Natural killer cell (primary cell): ENCODE results near the gene SULT1C3. TPM values are rescaled to one million over a fixed set of nuclear protein-coding genes. Genes with fewer than 3 reads are reported as not detected.

ENCODE experiments used
- ATAC-seq, 3 donors: fragments of 150-1000 bp in 2 of 3; fragments of 200-7000 bp in 1 of 3; cut with Tn5 transposase; 1 replicate in 1 of 3; 2 replicates in 2 of 3; pipeline ENCODE4 v1.10.0; 2021; ENCODE audit warnings: mild to moderate bottlenecking in 2 of 3, moderate library complexity in 2 of 3
- DNase-seq, 2 donors: peaks; one replicate each; pipeline versions ENCODE4 v3.0.0 to v3.0.0-alpha.2; 2013 to 2021; ENCODE audit warnings: mixed read lengths in 1 of 2
- H3K27ac ChIP-seq: one replicate; pipeline ENCODE4 v1.5.1; 2013; ENCODE audit warnings: mild to moderate bottlenecking, low read length
- H3K27me3 ChIP-seq: one replicate; pipeline ENCODE4 v1.6.1; 2013; ENCODE audit warnings: low read length; ENCODE audit not compliant: control insufficient read depth, insufficient read depth
- H3K36me3 ChIP-seq: one replicate; pipeline ENCODE4 v1.6.1; 2013; ENCODE audit warnings: low read length; ENCODE audit not compliant: control insufficient read depth, insufficient read depth
- H3K4me1 ChIP-seq: one replicate; pipeline ENCODE4 v1.6.1; 2013; ENCODE audit warnings: low read length; ENCODE audit not compliant: control insufficient read depth, insufficient read depth
- H3K4me3 ChIP-seq: one replicate; pipeline ENCODE4 v1.5.1; 2013; ENCODE audit warnings: low read length
- H3K9me3 ChIP-seq: one replicate; pipeline ENCODE4 v1.6.1; 2013; ENCODE audit warnings: low read length; ENCODE audit not compliant: control insufficient read depth, insufficient read depth
- H3K27ac Mint-ChIP-seq, 2 donors: one replicate each; pipeline ENCODE4 v1.8.0; 2022; ENCODE audit warnings: mild to moderate bottlenecking in 2 of 2, mixed read lengths in 2 of 2, moderate library complexity in 1 of 2
- H3K27me3 Mint-ChIP-seq, 2 donors: one replicate each; pipeline ENCODE4 v1.8.0; 2022; ENCODE audit warnings: low read depth in 2 of 2, mixed read lengths in 2 of 2
- H3K36me3 Mint-ChIP-seq: one replicate; pipeline ENCODE4 v1.8.0; 2022; ENCODE audit warnings: mixed read lengths
- H3K4me1 Mint-ChIP-seq, 2 donors: one replicate each; pipeline ENCODE4 v1.8.0; 2022; ENCODE audit warnings: mixed read lengths in 2 of 2
- H3K4me3 Mint-ChIP-seq: one replicate; pipeline ENCODE4 v1.8.0; 2022; ENCODE audit warnings: mild to moderate bottlenecking, moderate library complexity, mixed read lengths
- H3K9me3 Mint-ChIP-seq, 2 donors: one replicate each; pipeline ENCODE4 v1.8.0; 2022; ENCODE audit warnings: mixed read lengths in 2 of 2
- CTCF ChIP-seq: fragments of 200-600 bp; IDR thresholded peaks from one replicate; pipeline ENCODE4 v1.8.0; 2022; ENCODE audit warnings: antibody characterized with exemption
- WGBS: methylation state at CpG from one replicate; pipeline ENCODE4 v1.1.7; 2013; ENCODE audit warnings: missing lambda C conversion rate; ENCODE audit not compliant: insufficient coverage; 5-methylcytosine and 5-hydroxymethylcytosine counted together
- intact Hi-C: fragments of 100-400 bp; cut with micrococcal nuclease; formaldehyde crosslinking; loops from one replicate; pipeline ENCODE4 v1.14.2; 2022
- total RNA-seq, 4 donors: library from RNA; stranded (reverse); fragments of 120-200 nt in 1 of 4; gene quantifications; one replicate each; pipeline versions ENCODE4 v1.2.3 to v1.2.4, GENCODE V29; 2013 to 2022

The SULT1C3 gene
- total RNA-seq, 3 donors from 2014 or later (not counting 1 experiment from before 2014, with no cell fraction given) = not detected

- no peaks in the 10 kb centered on the region for H3K9me3 Mint-ChIP-seq
- no peak overlapping the region for H3K27ac Mint-ChIP-seq
- peaks cover 4 to 16% of the 10 kb centered on the region in 2 donors for H3K27me3 Mint-ChIP-seq
- intact Hi-C loops = no loop called here
- H3K4me3 Mint-ChIP-seq = no peak overlapping the region
- H3K4me1 Mint-ChIP-seq = no peaks in the 10 kb centered on the region
- TF ChIP-seq CTCF = no peak
- 57% methylated on average over 1 of the region's 1 CpG for WGBS
- Histone ChIP-seq H3K27ac (no peak overlapping the region), H3K4me3 (no peak overlapping the region), H3K36me3 (no peaks in the 10 kb centered on the region), H3K27me3 (no peaks in the 10 kb centered on the region), H3K9me3 (no peaks in the 10 kb centered on the region), H3K4me1 (no peaks in the 10 kb centered on the region)
- H3K36me3 Mint-ChIP-seq = no peaks in the 10 kb centered on the region
- ATAC-seq (no peak), DNase-seq (no peak)
These were observed 21.0 kb downstream of the SULT1C3 start for GRCh38 chr2:108260773-108261172.

GRCh38 chr2:108262036-108262435 lies 22.3 kb downstream of the SULT1C3 start:
- Histone ChIP-seq H3K4me1 (no peaks in the 10 kb centered on the region), H3K9me3 (no peaks in the 10 kb centered on the region), H3K36me3 (no peaks in the 10 kb centered on the region), H3K4me3 (no peak overlapping the region), H3K27ac (no peak overlapping the region), H3K27me3 (no peaks in the 10 kb centered on the region)
- no peak for TF ChIP-seq CTCF
- Mint-ChIP-seq H3K27ac (no peak overlapping the region), H3K27me3 (peaks cover 4 to 16% of the 10 kb centered on the region in 2 donors), H3K9me3 (no peaks in the 10 kb centered on the region), H3K4me3 (no peak overlapping the region), H3K36me3 (no peaks in the 10 kb centered on the region), H3K4me1 (no peaks in the 10 kb centered on the region)
- intact Hi-C loops = no loop called here
- ATAC-seq = no peak
- whole genome bisulfite sequencing = 77% methylated on average over 1 of the region's 1 CpG
- no peak for DNase-seq

GRCh38 chr2:108263401-108263800 lies 23.6 kb downstream of the SULT1C3 start:
- Mint-ChIP-seq H3K9me3 (no peaks in the 10 kb centered on the region), H3K27me3 (peaks cover 4 to 16% of the 10 kb centered on the region in 2 donors), H3K27ac (no peak overlapping the region), H3K4me1 (no peaks in the 10 kb centered on the region), H3K36me3 (no peaks in the 10 kb centered on the region), H3K4me3 (no peak overlapping the region)
- H3K27ac ChIP-seq = no peak overlapping the region
- no peak for TF ChIP-seq CTCF
- H3K36me3 ChIP-seq = no peaks in the 10 kb centered on the region
- no peaks in the 10 kb centered on the region for H3K4me1 ChIP-seq
- ATAC-seq (no peak), DNase-seq (no peak)
- H3K27me3 ChIP-seq = no peaks in the 10 kb centered on the region
- H3K4me3 ChIP-seq = no peak overlapping the region
- intact Hi-C loops = no loop called here
- no peaks in the 10 kb centered on the region for H3K9me3 ChIP-seq

GRCh38 chr2:108266218-108266617 lies 26.4 kb downstream of the SULT1C3 start:
- H3K27ac ChIP-seq = no peak overlapping the region
- no peaks in the 10 kb centered on the region for H3K9me3 Mint-ChIP-seq
- no peaks in the 10 kb centered on the region for H3K9me3 ChIP-seq
- 82% methylated on average over 1 of the region's 3 CpGs for WGBS
- no peaks in the 10 kb centered on the region for H3K36me3 Mint-ChIP-seq
- no peak overlapping the region for H3K27ac Mint-ChIP-seq
- DNase-seq (no peak), ATAC-seq (no peak)
- no peak overlapping the region for H3K4me3 ChIP-seq
- peaks cover 7 to 11% of the 10 kb centered on the region in 2 donors for H3K27me3 Mint-ChIP-seq
- no peaks in the 10 kb centered on the region for H3K4me1 Mint-ChIP-seq
- TF ChIP-seq CTCF = no peak
- H3K36me3 ChIP-seq = no peaks in the 10 kb centered on the region
- no peaks in the 10 kb centered on the region for H3K4me1 ChIP-seq
- intact Hi-C loops = no loop called here
- no peaks in the 10 kb centered on the region for H3K27me3 ChIP-seq
- no peak overlapping the region for H3K4me3 Mint-ChIP-seq
